ENCODE data around the gene SUGCT. TPM values are rescaled to one million over a fixed set of nuclear protein-coding genes. Genes with fewer than 3 reads are reported as not detected.

Gene SUGCT
- total and polyA plus RNA-seq, 2 of the 13 experiments (the other 11 are each of a cell fraction or from before 2014, with no cell fraction given): 10.1 to 22.2 TPM

DNA sequence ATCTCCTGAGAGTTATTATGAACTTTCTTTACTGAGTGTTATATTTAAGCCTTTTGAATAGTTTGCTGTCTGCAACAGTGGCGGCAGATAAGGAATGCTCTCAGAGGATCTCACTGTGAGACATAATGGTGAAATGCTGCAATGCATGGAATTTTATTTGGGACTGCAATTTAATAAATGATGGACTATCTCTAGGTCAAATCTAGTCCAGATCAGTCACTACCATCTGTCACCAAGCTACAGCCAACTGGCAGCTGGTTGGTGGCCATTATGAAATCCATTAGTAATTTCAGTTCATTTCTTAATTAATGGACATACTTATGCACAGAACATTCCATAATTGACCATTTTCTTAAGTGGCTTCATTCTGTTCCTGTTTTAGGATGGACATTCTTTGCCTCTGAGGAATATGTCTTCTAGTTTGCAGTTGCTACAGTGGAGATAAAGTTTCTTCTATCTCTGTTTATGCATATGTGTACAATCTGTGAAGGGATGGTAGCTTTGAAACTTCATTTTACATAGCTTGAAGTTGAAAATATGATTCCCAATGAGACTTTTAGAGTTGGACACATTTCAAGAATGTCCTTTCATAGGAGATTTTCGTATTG, 586.6 kb downstream of the SUGCT start:
- WGBS (ENCODE audit: low lambda C conversion rate): 93% methylated on average over 2 of the region's 2 CpGs
- no TSS peak for BruUV-seq (replicated peaks)
- no peaks in the 10 kb centered on the region for H3K79me2 ChIP-seq (ENCODE audit: insufficient read depth, low read length)
- no peak overlapping the region for H3K27ac ChIP-seq (ENCODE audit: extremely low read length, insufficient read depth, low read length)
- no peaks in the 10 kb centered on the region for H4K20me1 ChIP-seq (ENCODE audit: insufficient read depth, low read length)
- in situ Hi-C loops (cut with HindIII; ENCODE audit: extremely low pct_ligation_motif_present, low pct_unique_long_range_greater_than_20kb) (no loop called here), intact Hi-C loops (cut with micrococcal nuclease; ENCODE audit: unreplicated experiment) (no loop called here)
- ATAC-seq (no peak), FAIRE-seq (no peak), DNase-seq (ENCODE audit: low spot score) (no peak)
- POLR2A ChIA-PET: no interaction called here
- no peaks in the 10 kb centered on the region for H3K9me3 ChIP-seq (ENCODE audit: low read length)
- peaks cover 6% of the 10 kb centered on the region; the same call in 1 of the 2 replicates for H3K4me1 ChIP-seq (ENCODE audit: insufficient read depth, low read length)
- no peaks in the 10 kb centered on the region for H3K36me3 ChIP-seq (replicated peaks in 1 of 2; ENCODE audit: control insufficient read depth in 1 of 2, insufficient read depth in 2 of 2, low read length in 2 of 2)
- H2AFZ ChIP-seq (ENCODE audit: low read length): no peak overlapping the region
- CTCF ChIA-PET (ENCODE audit: low intra/inter-chr PET ratio, low total read pairs): no interaction called here
- no peaks in the 10 kb centered on the region for H3K27me3 ChIP-seq (ENCODE audit: control insufficient read depth in 1 of 2, insufficient read depth in 2 of 2, low read length in 2 of 2)
- no peak overlapping the region for H3K4me2 ChIP-seq (ENCODE audit: low read depth, low read length)
- no peak overlapping the region for H3K9ac ChIP-seq (ENCODE audit: insufficient read depth, low read depth, low read length)
- TF ChIP-seq ISX (CRISPR knock-in tag; conservative IDR thresholded peaks at IDR 0.05): no peak
- no peak for TF ChIP-seq AKAP8 (CRISPR knock-in tag; IDR thresholded peaks at IDR 0.05)
- TF ChIP-seq, protein P1, sequence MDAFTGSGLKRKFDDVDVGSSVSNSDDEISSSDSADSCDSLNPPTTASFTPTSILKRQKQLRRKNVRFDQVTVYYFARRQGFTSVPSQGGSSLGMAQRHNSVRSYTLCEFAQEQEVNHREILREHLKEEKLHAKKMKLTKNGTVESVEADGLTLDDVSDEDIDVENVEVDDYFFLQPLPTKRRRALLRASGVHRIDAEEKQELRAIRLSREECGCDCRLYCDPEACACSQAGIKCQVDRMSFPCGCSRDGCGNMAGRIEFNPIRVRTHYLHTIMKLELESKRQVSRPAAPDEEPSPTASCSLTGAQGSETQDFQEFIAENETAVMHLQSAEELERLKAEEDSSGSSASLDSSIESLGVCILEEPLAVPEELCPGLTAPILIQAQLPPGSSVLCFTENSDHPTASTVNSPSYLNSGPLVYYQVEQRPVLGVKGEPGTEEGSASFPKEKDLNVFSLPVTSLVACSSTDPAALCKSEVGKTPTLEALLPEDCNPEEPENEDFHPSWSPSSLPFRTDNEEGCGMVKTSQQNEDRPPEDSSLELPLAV (CRISPR knock-in tag; conservative IDR thresholded peaks at IDR 0.05; ENCODE audit: low read depth): no peak
- no peak for TF ChIP-seq RELA (CRISPR knock-in tag; IDR thresholded peaks at IDR 0.05)
- no peak for TF ChIP-seq ZNF468 (CRISPR knock-in tag; IDR thresholded peaks at IDR 0.05)
- TF ChIP-seq TFAP4 (IDR thresholded peaks at IDR 0.05; ENCODE audit: borderline replicate concordance, low read depth): no peak
- no peak for TF ChIP-seq ZNF605 (CRISPR knock-in tag; IDR thresholded peaks at IDR 0.05)
- no peak for TF ChIP-seq ZGPAT (CRISPR knock-in tag; IDR thresholded peaks at IDR 0.05)
- TF ChIP-seq, protein P2, sequence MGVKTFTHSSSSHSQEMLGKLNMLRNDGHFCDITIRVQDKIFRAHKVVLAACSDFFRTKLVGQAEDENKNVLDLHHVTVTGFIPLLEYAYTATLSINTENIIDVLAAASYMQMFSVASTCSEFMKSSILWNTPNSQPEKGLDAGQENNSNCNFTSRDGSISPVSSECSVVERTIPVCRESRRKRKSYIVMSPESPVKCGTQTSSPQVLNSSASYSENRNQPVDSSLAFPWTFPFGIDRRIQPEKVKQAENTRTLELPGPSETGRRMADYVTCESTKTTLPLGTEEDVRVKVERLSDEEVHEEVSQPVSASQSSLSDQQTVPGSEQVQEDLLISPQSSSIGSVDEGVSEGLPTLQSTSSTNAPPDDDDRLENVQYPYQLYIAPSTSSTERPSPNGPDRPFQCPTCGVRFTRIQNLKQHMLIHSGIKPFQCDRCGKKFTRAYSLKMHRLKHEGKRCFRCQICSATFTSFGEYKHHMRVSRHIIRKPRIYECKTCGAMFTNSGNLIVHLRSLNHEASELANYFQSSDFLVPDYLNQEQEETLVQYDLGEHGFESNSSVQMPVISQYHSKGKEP (CRISPR knock-in tag; IDR thresholded peaks at IDR 0.05): no peak
- no peak for TF ChIP-seq CBFB (CRISPR knock-in tag; IDR thresholded peaks at IDR 0.05)
- TF ChIP-seq ZNF574 (CRISPR knock-in tag; IDR thresholded peaks at IDR 0.05): no peak
- TF ChIP-seq GFI1 (CRISPR knock-in tag; IDR thresholded peaks at IDR 0.05; ENCODE audit: borderline replicate concordance): no peak
- TF ChIP-seq SMC3 (IDR thresholded peaks at IDR 0.05; ENCODE audit: low read length): no peak
- TF ChIP-seq ZNF503 (CRISPR knock-in tag; IDR thresholded peaks at IDR 0.05): no peak
- H3K4me3 ChIP-seq (replicated peaks in 1 of 3; ENCODE audit: insufficient read depth in 1 of 3, low read depth in 2 of 3, low read length in 3 of 3): no peak overlapping the region
